Mesothelial cell of epicardium (in vitro differentiated cells): Measurements from ENCODE around the gene LRRC1. TPM values are rescaled to one million over a fixed set of nuclear protein-coding genes. Genes with fewer than 3 reads are reported as not detected.
A peak's percentile ranks its signal among the peaks of the same experiment; 100 is the strongest.

ENCODE experiments used
- DNase-seq, 2 experiments: peaks; one replicate each; pipeline ENCODE4 v3.0.0; 2021; ENCODE audit warnings: low spot score in 2 of 2; ENCODE audit not compliant: unreplicated experiment in 2 of 2
- H3K27ac Mint-ChIP-seq: 2 replicates; pipeline ENCODE4 v1.8.0; 2021; ENCODE audit warnings: mixed read lengths
- H3K27me3 Mint-ChIP-seq: 2 replicates; pipeline ENCODE4 v1.8.0; 2021; ENCODE audit warnings: low read depth, mixed read lengths
- H3K36me3 Mint-ChIP-seq: 2 replicates; pipeline ENCODE4 v1.8.0; 2021; ENCODE audit warnings: mixed read lengths
- H3K4me1 Mint-ChIP-seq: 2 replicates; pipeline ENCODE4 v1.8.0; 2021; ENCODE audit warnings: mixed read lengths
- H3K4me3 Mint-ChIP-seq: 2 replicates; pipeline ENCODE4 v1.8.0; 2021; ENCODE audit warnings: mild to moderate bottlenecking, moderate library complexity, mixed read lengths
- H3K9me3 Mint-ChIP-seq: 2 replicates; pipeline ENCODE4 v1.8.0; 2021; ENCODE audit warnings: mixed read lengths
- total RNA-seq: library from RNA; stranded (reverse); gene quantifications from 3 replicates; pipeline ENCODE4 v1.2.1, GENCODE V29; 2021
- TF ChIP-seq, protein P1 (sequence below): fragments of 200-600 bp; sonication (generic); IDR thresholded peaks from one replicate; pipeline ENCODE4 v1.5.0; 2021; ENCODE audit warnings: antibody characterized with exemption; ENCODE audit not compliant: unreplicated experiment

LRRC1 gene
- total RNA-seq, 1 donor from 2014 or later, result 30.4 TPM

DNA sequence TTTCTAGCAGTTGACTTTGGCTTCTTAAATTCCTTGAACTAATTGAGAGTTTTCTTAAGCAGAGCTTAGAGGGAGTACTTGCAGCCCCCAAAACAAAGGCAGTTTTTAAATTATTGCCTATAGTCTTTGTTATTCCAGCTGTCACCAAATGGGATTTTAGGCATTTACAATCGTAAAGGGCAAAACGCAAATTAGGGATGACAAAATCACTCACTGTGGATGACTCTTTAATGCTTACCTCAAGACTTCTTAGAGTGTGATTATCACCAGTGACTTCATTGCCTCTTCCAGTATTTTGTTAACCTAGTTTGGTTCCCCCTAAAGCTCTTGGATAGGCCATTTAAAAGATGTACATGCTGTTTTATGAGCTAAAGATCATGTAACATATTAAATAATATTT lies 126.8 kb downstream of the LRRC1 start:
- Mint-ChIP-seq H3K27ac (no peak overlapping the region), H3K4me3 (no peak overlapping the region), H3K4me1 (peaks cover 41% of the 10 kb centered on the region), H3K36me3 (peaks cover 17% of the 10 kb centered on the region), H3K27me3 (no peaks in the 10 kb centered on the region), H3K9me3 (no peaks in the 10 kb centered on the region)
- DNase-seq, result no peak
- TF ChIP-seq, protein P1, sequence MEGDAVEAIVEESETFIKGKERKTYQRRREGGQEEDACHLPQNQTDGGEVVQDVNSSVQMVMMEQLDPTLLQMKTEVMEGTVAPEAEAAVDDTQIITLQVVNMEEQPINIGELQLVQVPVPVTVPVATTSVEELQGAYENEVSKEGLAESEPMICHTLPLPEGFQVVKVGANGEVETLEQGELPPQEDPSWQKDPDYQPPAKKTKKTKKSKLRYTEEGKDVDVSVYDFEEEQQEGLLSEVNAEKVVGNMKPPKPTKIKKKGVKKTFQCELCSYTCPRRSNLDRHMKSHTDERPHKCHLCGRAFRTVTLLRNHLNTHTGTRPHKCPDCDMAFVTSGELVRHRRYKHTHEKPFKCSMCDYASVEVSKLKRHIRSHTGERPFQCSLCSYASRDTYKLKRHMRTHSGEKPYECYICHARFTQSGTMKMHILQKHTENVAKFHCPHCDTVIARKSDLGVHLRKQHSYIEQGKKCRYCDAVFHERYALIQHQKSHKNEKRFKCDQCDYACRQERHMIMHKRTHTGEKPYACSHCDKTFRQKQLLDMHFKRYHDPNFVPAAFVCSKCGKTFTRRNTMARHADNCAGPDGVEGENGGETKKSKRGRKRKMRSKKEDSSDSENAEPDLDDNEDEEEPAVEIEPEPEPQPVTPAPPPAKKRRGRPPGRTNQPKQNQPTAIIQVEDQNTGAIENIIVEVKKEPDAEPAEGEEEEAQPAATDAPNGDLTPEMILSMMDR, result no peak

DNA sequence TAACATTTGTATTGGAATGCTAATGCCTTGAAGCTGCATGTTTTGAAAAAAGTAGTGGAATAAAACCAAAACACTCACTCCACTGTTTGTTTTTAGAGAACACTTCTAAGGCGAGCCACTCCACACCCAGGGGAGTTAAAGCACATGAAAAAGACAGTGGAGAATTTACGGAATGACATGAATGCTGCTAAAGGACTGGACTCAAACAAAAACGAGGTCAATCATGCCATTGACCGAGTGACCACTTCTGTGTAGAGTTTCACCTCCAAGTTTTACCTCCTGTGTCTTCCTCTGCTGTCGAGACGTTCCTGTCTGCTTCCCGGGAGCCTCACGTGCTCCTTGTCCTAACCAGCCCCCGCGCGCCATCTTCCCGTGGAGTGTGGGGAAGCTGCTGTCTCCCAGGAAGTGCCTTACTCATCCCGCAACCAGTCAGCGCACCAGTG lies 127.8 kb downstream of the LRRC1 start:
- Mint-ChIP-seq H3K27ac (peak overlapping the region; percentile 82), H3K27me3 (no peaks in the 10 kb centered on the region)

DNA sequence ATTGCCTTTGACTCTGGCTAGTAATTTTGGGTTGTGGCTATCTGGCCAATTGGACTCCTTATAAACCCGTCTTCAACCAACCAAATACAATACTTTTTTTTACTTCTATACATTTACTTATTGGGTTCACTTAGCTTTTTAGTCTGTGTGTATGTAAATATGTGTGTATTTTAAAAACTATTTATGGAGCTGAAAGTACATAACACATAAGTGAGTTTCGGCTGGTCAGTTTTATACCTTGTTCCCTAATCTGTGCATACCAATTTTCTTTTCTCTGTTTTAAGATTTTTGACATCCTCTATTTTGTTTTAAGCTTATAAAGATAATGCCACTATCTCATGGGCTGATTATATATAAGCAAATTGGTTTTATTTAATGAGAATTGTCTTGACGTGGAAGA lies 129.5 kb downstream of the LRRC1 start:
- TF ChIP-seq, protein P1, result no peak
- no peak overlapping the region for H3K4me3 Mint-ChIP-seq

More for the DNA sequence above, 127.8 kb downstream of the LRRC1 start:
- TF ChIP-seq, protein P1, result no peak
- DNase-seq, result no peak
- Mint-ChIP-seq H3K9me3 (no peaks in the 10 kb centered on the region), H3K36me3 (peaks cover 17% of the 10 kb centered on the region), H3K4me3 (peak overlapping the region; percentile 38), H3K4me1 (peaks cover 45% of the 10 kb centered on the region)

DNA sequence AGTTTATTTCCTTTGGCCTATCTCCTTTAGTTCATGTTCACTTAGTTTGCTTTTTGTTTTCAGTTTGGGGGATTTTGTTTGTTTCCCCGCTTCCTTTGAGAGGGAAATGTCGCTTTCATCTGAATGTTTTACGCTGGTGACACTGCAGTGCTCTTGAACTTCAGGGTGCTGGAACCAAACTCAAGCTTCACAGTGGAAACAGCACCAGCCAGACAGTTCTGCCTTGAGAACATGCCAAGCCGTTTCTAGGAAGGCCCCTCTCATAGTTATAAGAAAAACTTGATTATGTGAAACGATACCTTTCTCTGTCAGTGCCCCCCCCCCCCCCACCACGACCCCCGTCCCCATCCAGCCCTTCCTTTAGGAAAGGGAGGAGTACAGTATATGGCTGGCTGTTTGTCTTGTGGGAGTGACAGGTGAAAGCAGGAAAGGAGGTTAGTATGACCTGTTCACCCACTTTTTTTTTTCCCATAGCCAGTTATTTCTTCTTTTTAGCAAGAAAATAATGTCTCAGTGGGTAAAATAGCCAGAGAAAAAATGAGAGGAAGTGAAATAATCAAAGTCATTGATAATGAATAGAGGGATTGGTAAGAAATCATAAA lies 130.1 kb downstream of the LRRC1 start:
- H3K9me3 Mint-ChIP-seq, result no peaks in the 10 kb centered on the region
- no peaks in the 10 kb centered on the region for H3K27me3 Mint-ChIP-seq
- peak overlapping the region; percentile 87 for H3K27ac Mint-ChIP-seq
- no peak for DNase-seq
- TF ChIP-seq, protein P1, result no peak
- no peak overlapping the region for H3K4me3 Mint-ChIP-seq
- peaks cover 57% of the 10 kb centered on the region for H3K4me1 Mint-ChIP-seq
- H3K36me3 Mint-ChIP-seq, result peaks cover 20% of the 10 kb centered on the region

More for the DNA sequence above, 129.5 kb downstream of the LRRC1 start:
- Mint-ChIP-seq H3K27me3 (no peaks in the 10 kb centered on the region), H3K4me1 (peaks cover 57% of the 10 kb centered on the region), H3K36me3 (peaks cover 17% of the 10 kb centered on the region), H3K27ac (peak overlapping the region; percentile 87), H3K9me3 (no peaks in the 10 kb centered on the region)
- no peak for DNase-seq

DNA sequence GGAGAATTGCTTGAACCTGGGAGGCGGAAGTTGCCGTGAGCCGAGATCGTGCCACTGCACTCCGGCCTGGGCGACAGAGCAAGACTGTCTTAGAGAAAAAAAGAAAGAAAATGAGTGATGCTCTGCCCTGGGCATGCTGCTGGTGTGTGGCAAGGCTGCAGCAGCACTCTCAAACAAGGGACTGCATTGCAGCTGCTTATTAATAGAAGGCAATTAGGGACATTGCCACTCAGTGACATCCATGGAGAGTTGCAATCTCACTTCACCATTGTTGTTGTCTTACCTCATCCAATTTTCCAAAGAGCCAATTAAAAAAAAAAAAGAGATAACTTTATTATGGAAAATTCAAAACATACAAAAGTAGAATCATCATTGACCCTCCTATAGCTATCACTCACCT lies 131.1 kb downstream of the LRRC1 start:
- TF ChIP-seq, protein P1, result no peak
- H3K4me3 Mint-ChIP-seq, result no peak overlapping the region
- no peaks in the 10 kb centered on the region for H3K9me3 Mint-ChIP-seq
- DNase-seq, result no peak
- no peaks in the 10 kb centered on the region for H3K27me3 Mint-ChIP-seq
- peak overlapping the region; percentile 86 for H3K27ac Mint-ChIP-seq
- peaks cover 15% of the 10 kb centered on the region for H3K36me3 Mint-ChIP-seq
- H3K4me1 Mint-ChIP-seq, result peaks cover 57% of the 10 kb centered on the region
